NCI-H446 (cell line): ENCODE data around the gene OR10K2.

Experiments
- DNase-seq, 2 experiments: peaks; one replicate each; lab custom pipeline; 2025; lab: John Stamatoyannopoulos, UW

OR10K2 gene

DNA sequence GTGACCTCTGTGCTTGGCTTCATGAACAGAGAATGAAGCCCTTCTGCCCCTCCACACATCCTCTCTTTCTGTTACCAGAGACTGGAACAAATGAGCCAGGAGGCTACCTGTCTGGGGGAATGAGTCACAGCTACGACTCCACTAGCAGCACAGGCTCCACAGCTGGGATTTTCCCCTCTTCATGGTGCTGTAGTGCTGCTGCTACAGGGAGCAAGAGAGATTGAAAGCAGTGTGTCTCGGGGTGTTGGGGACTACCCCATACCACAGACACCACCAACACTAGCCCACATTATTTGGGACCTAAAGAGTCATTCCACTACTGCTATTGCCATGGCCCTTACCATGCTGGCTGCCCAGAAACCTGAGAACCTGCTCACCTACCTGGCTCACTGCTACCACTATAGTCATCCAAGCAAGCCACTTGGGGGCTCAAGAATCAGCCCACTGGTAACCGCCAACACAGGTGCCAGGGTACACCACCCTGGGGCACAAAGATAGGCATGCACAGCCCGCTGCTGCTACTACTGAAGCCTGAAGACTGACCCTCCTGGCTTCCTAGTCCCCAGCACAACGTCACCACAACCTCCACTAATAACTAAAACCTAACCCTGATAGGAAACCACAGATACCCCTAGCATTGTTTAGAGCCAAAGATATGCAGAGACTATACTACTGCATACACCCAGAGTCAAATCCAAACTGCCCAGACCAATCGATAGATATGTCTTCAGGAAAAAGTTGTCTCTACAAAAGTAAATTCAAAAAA lies 54.7 kb downstream of the OR10K2 start:
- no peak for DNase-seq
